Astrocyte (in vitro differentiated cells and primary cell): ENCODE data around the gene RTTN. TPM values are rescaled to one million over a fixed set of nuclear protein-coding genes. Genes with fewer than 3 reads are reported as not detected.

ENCODE experiments used
- DNase-seq: peaks from one replicate; pipeline ENCODE4 v3.0.0-alpha.2; 2010; ENCODE audit warnings: low read depth
- FAIRE-seq: peaks from 2 replicates; lab custom pipeline; 2011; peaks lifted over from hg19 to GRCh38; lab: Jason Lieb, UNC
- H2AFZ ChIP-seq: 2 replicates; pipeline ENCODE4 v1.6.0; 2012; ENCODE audit warnings: low read depth, low read length, inconsistent platforms
- H3K27ac ChIP-seq: 2 replicates; pipeline ENCODE4 v1.5.1; 2011; ENCODE audit warnings: low read depth, low read length, inconsistent platforms
- H3K27me3 ChIP-seq: 2 replicates; pipeline ENCODE4 v1.6.0; 2011; ENCODE audit warnings: low read length, inconsistent platforms; ENCODE audit not compliant: insufficient read depth
- H3K36me3 ChIP-seq: 2 replicates; pipeline ENCODE4 v1.5.1; 2011; ENCODE audit warnings: low read length, inconsistent platforms; ENCODE audit not compliant: insufficient read depth
- H3K4me1 ChIP-seq: 2 replicates; pipeline ENCODE4 v1.5.1; 2011; ENCODE audit warnings: low read length, inconsistent platforms; ENCODE audit not compliant: insufficient read depth
- H3K4me2 ChIP-seq: 2 replicates; pipeline ENCODE4 v1.6.0; 2012; ENCODE audit warnings: low read length, inconsistent platforms
- H3K4me3 ChIP-seq: 2 replicates; pipeline ENCODE4 v1.5.1; 2011; ENCODE audit warnings: low read depth, mild to moderate bottlenecking, low read length, inconsistent platforms; ENCODE audit not compliant: insufficient read depth
- H3K79me2 ChIP-seq: 2 replicates; pipeline ENCODE4 v1.6.0; 2012; ENCODE audit warnings: mild to moderate bottlenecking, low read length, inconsistent platforms; ENCODE audit not compliant: insufficient read depth
- H3K9ac ChIP-seq: 2 replicates; pipeline ENCODE4 v1.6.0; 2012; ENCODE audit warnings: mild to moderate bottlenecking, low read length, inconsistent platforms
- H3K9me3 ChIP-seq: 2 replicates; pipeline ENCODE4 v1.5.1; 2012; ENCODE audit warnings: low read depth, mild to moderate bottlenecking, low read length, inconsistent platforms; ENCODE audit not compliant: insufficient read depth
- H4K20me1 ChIP-seq: 2 replicates; pipeline ENCODE4 v1.6.0; 2012; ENCODE audit warnings: low read length, inconsistent platforms; ENCODE audit not compliant: insufficient read depth
- H3K27ac Mint-ChIP-seq: one replicate; pipeline ENCODE4 v1.8.0; 2021; ENCODE audit warnings: mild to moderate bottlenecking, mixed read lengths; ENCODE audit not compliant: unreplicated experiment
- H3K27me3 Mint-ChIP-seq: one replicate; pipeline ENCODE4 v1.8.0; 2021; ENCODE audit warnings: low read depth, mixed read lengths; ENCODE audit not compliant: unreplicated experiment
- H3K36me3 Mint-ChIP-seq: one replicate; pipeline ENCODE4 v1.8.0; 2021; ENCODE audit warnings: low read depth, mixed read lengths; ENCODE audit not compliant: unreplicated experiment
- H3K4me1 Mint-ChIP-seq: one replicate; pipeline ENCODE4 v1.8.0; 2021; ENCODE audit warnings: low read depth, mixed read lengths; ENCODE audit not compliant: unreplicated experiment
- H3K4me3 Mint-ChIP-seq: one replicate; pipeline ENCODE4 v1.8.0; 2021; ENCODE audit warnings: mild to moderate bottlenecking, moderate library complexity, mixed read lengths; ENCODE audit not compliant: unreplicated experiment
- H3K9me3 Mint-ChIP-seq: one replicate; pipeline ENCODE4 v1.8.0; 2021; ENCODE audit warnings: mild to moderate bottlenecking, mixed read lengths; ENCODE audit not compliant: unreplicated experiment
- EZH2 ChIP-seq: IDR thresholded peaks from 2 replicates; pipeline ENCODE4 v1.6.1; 2012; ENCODE audit warnings: mild to moderate bottlenecking, low read length, inconsistent platforms; ENCODE audit not compliant: insufficient read depth
- total RNA-seq: library from RNA; stranded (reverse); gene quantifications from 2 replicates; pipeline ENCODE4 v1.2.1, GENCODE V29; 2021
- TF ChIP-seq, protein P1 (sequence below): IDR thresholded peaks from 2 replicates; pipeline ENCODE4 v1.5.1; 2011; ENCODE audit warnings: low read depth, mild to moderate bottlenecking, inconsistent platforms, low read length, moderate library complexity; ENCODE audit not compliant: insufficient read depth

The RTTN gene
- total RNA-seq, 1 donor from 2014 or later = 6.3 TPM

DNA sequence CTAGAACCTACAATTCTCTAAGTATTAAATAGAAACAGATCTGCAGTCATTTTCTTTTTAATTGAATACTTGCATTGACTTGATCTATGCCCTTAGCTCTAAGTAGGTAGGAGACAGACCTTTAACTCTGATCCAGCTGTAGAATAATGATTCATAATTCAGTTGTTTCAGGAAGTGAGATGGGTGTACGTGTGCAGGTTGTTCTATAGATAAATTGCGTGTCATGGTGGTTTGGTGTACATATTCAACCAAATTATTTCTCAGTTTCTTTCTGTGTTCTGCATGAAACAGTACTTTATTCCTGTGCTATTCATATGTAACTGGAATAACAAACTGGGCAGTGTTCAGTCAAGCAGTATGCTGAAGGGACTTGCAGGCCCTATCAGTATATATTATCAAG is 223.5 kb downstream of the RTTN start:
- Histone ChIP-seq H3K4me3 (no peak overlapping the region), H3K9me3 (no peaks in the 10 kb centered on the region), H3K4me2 (no peak overlapping the region), H3K27me3 (no peaks in the 10 kb centered on the region), H3K79me2 (no peaks in the 10 kb centered on the region), H3K36me3 (no peaks in the 10 kb centered on the region), H3K4me1 (no peaks in the 10 kb centered on the region), H2AFZ (no peak overlapping the region), H3K27ac (no peak overlapping the region), H3K9ac (no peak overlapping the region), H4K20me1 (no peaks in the 10 kb centered on the region)
- FAIRE-seq = no peak
- DNase-seq = no peak
- Mint-ChIP-seq H3K9me3 (peaks cover 5% of the 10 kb centered on the region), H3K4me3 (no peak overlapping the region), H3K27me3 (no peaks in the 10 kb centered on the region), H3K36me3 (peaks cover 4% of the 10 kb centered on the region), H3K4me1 (no peaks in the 10 kb centered on the region), H3K27ac (no peak overlapping the region)
- TF ChIP-seq, protein P1, sequence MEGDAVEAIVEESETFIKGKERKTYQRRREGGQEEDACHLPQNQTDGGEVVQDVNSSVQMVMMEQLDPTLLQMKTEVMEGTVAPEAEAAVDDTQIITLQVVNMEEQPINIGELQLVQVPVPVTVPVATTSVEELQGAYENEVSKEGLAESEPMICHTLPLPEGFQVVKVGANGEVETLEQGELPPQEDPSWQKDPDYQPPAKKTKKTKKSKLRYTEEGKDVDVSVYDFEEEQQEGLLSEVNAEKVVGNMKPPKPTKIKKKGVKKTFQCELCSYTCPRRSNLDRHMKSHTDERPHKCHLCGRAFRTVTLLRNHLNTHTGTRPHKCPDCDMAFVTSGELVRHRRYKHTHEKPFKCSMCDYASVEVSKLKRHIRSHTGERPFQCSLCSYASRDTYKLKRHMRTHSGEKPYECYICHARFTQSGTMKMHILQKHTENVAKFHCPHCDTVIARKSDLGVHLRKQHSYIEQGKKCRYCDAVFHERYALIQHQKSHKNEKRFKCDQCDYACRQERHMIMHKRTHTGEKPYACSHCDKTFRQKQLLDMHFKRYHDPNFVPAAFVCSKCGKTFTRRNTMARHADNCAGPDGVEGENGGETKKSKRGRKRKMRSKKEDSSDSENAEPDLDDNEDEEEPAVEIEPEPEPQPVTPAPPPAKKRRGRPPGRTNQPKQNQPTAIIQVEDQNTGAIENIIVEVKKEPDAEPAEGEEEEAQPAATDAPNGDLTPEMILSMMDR = no peak
- no peak for TF ChIP-seq EZH2

DNA sequence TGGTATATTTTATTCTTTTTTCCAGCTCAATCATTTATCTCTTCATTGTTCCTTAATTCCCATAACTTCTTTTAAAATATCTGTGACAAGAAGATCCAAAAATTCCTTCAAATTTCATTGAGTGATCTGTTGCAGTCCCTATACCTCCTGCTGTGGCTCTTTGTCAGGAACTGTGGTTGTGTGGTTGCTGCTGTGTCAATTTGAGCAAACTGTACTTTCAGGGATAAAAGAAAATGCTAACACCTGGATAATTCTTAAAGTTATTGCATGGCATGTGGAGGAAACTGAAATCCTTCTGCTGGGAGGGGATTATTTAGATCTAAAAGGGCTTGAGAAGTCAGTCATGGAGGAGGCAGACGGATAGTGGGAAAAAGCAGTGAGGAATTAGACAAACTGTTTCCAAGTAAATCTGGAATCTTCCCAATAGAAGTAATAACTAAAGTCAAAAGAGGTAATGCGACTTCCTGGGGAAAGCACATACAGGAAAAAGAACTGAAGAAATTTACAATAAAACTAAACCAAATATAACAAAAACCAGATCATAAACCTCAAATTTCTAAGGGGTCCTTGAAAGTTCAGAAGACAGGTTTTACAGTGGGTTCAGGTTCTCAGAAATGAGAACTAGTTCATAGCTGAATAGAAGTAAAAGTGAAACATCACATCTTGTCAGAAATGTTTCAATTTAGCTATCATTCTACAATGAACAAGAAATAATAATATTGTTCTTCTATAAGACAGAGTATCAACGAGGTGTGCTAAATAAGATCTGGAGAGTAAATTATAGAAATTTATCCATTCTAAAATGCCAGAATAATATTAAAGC is 224.3 kb downstream of the RTTN start:
- FAIRE-seq (no peak), DNase-seq (no peak)
- Histone ChIP-seq H2AFZ (no peak overlapping the region), H3K79me2 (no peaks in the 10 kb centered on the region), H3K9ac (no peak overlapping the region), H3K36me3 (no peaks in the 10 kb centered on the region), H3K9me3 (no peaks in the 10 kb centered on the region), H3K27me3 (no peaks in the 10 kb centered on the region), H3K4me2 (no peak overlapping the region), H3K27ac (no peak overlapping the region), H3K4me3 (no peak overlapping the region), H3K4me1 (no peaks in the 10 kb centered on the region), H4K20me1 (no peaks in the 10 kb centered on the region)
- H3K9me3 Mint-ChIP-seq = peaks cover 6% of the 10 kb centered on the region
- no peaks in the 10 kb centered on the region for H3K27me3 Mint-ChIP-seq
- H3K36me3 Mint-ChIP-seq = peaks cover 2% of the 10 kb centered on the region
- TF ChIP-seq, protein P1 = no peak
- no peaks in the 10 kb centered on the region for H3K4me1 Mint-ChIP-seq
- H3K4me3 Mint-ChIP-seq = no peak overlapping the region
- no peak overlapping the region for H3K27ac Mint-ChIP-seq

DNA sequence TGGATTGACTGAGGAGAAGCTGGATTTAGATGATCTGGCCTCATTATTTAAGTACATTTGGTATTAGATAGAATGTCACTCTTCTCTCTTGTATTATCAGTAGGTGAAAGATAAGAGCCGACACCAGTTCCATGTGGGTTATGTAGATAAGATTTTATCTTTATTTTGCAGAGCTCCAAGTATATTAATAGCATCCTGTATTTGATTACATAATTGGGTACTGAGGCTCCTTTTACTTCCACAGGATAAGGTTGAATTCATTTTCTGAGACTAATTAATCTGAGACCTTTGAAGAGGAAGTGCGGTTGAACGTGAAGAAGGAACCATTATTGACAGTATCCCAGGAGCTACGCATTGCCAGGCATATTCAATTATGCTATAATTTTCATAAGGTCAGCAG is 225.0 kb downstream of the RTTN start:
- Histone ChIP-seq H3K9ac (no peak overlapping the region), H3K4me1 (no peaks in the 10 kb centered on the region), H3K27ac (no peak overlapping the region), H3K79me2 (no peaks in the 10 kb centered on the region), H3K9me3 (no peaks in the 10 kb centered on the region), H3K4me3 (no peak overlapping the region), H3K36me3 (no peaks in the 10 kb centered on the region), H2AFZ (no peak overlapping the region), H3K27me3 (no peaks in the 10 kb centered on the region), H3K4me2 (no peak overlapping the region), H4K20me1 (no peaks in the 10 kb centered on the region)
- Mint-ChIP-seq H3K9me3 (peaks cover 6% of the 10 kb centered on the region), H3K36me3 (peaks cover 2% of the 10 kb centered on the region), H3K4me3 (no peak overlapping the region), H3K4me1 (no peaks in the 10 kb centered on the region), H3K27ac (no peak overlapping the region), H3K27me3 (no peaks in the 10 kb centered on the region)
- FAIRE-seq = no peak
- DNase-seq = no peak
- TF ChIP-seq EZH2 = no peak
- TF ChIP-seq, protein P1 = no peak
